Measurements from ENCODE around the gene MFGE8.

MFGE8 gene

GRCh38 chr15:88917760-88918159 is 4.6 kb upstream of the MFGE8 start:
- no peak for DNase-seq

- DNase-seq, result no peak
These were observed 2.2 kb upstream of the MFGE8 start for GRCh38 chr15:88915354-88915753.

GRCh38 chr15:88913850-88914169 is 631 bp upstream of the MFGE8 start:
- DNase-seq, result no peak

GRCh38 chr15:88912500-88912921 is 668 bp downstream of the MFGE8 start:
- DNase-seq, result no peak

- no peak for DNase-seq
These were observed 1.4 kb downstream of the MFGE8 start for GRCh38 chr15:88911766-88912118.

GRCh38 chr15:88909956-88910831 is 3.0 kb downstream of the MFGE8 start:
- DNase-seq, result no peak

- DNase-seq, result no peak
These were observed 4.2 kb downstream of the MFGE8 start for GRCh38 chr15:88908697-88909621.

GRCh38 chr15:88908123-88908522 is 5.1 kb downstream of the MFGE8 start:
- no peak for DNase-seq

- no peak for DNase-seq
These were observed 6.1 kb downstream of the MFGE8 start for GRCh38 chr15:88907111-88907510.

GRCh38 chr15:88906551-88906950 is 6.6 kb downstream of the MFGE8 start:
- DNase-seq, result no peak

GRCh38 chr15:88906130-88906529 is 7.0 kb downstream of the MFGE8 start:
- DNase-seq, result no peak

GRCh38 chr15:88905576-88905975 is 7.6 kb downstream of the MFGE8 start:
- DNase-seq, result no peak

- DNase-seq, result peak; percentile 97
These were observed 8.4 kb downstream of the MFGE8 start for GRCh38 chr15:88904624-88905327.

- no peak for DNase-seq
These were observed 8.9 kb downstream of the MFGE8 start for GRCh38 chr15:88904257-88904623.

- no peak for DNase-seq
These were observed 10.3 kb downstream of the MFGE8 start for GRCh38 chr15:88902846-88903245.

- DNase-seq, result no peak
These were observed 10.9 kb downstream of the MFGE8 start for GRCh38 chr15:88902221-88902835.

- no peak for DNase-seq
These were observed 11.5 kb downstream of the MFGE8 start for GRCh38 chr15:88901508-88902220.

GRCh38 chr15:88900982-88901418 is 12.2 kb downstream of the MFGE8 start:
- DNase-seq, result no peak

GRCh38 chr15:88900309-88900981 is 12.7 kb downstream of the MFGE8 start:
- DNase-seq, result no peak

GRCh38 chr15:88899251-88899650 is 13.9 kb downstream of the MFGE8 start:
- no peak for DNase-seq

GRCh38 chr15:88898736-88899135 is 14.4 kb downstream of the MFGE8 start:
- DNase-seq, result no peak

Data from activated CD4-positive, alpha-beta T cell treated with anti-CD3 and anti-CD28 coated beads, Interleukin-2, amount 50 U/mL, for 1 hour (primary cell).